Activated T-helper 1 cell treated with anti-CD3 and anti-CD28 coated beads, Interleukin-12 subunit alpha, Interleukin-12 subunit beta, Interleukin-2, Interleukin-4 antibody, amounts not matched to agents 30 ng/mL and 10 ng/mL and 1 ng/mL, durations not matched to agents 14 hours and 24 hours and 36 hours (primary cell): ENCODE data around the gene LHX1. TPM values are rescaled to one million over a fixed set of nuclear protein-coding genes. Genes with fewer than 3 reads are reported as not detected.

Experiments
- total RNA-seq: library from RNA; stranded (reverse); gene quantifications from 2 replicates; pipeline ENCODE4 v1.2.3, GENCODE V29; 2022

LHX1 gene
- total RNA-seq, 1 donor from 2014 or later: 0.36 TPM

Other genes starting within 250 kb of the LHX1 start
- 110 and 119 TPM in 2 replicates for gene AATF, start 11.5 kb downstream of the LHX1 start, total RNA-seq